ENCODE data around the gene KLHL35.
"Not testable (repeated sequence)": the region's sequence is repeated elsewhere in the genome, so short reads cannot be mapped to it uniquely, and the experiment has no call there.

The KLHL35 gene

DNA sequence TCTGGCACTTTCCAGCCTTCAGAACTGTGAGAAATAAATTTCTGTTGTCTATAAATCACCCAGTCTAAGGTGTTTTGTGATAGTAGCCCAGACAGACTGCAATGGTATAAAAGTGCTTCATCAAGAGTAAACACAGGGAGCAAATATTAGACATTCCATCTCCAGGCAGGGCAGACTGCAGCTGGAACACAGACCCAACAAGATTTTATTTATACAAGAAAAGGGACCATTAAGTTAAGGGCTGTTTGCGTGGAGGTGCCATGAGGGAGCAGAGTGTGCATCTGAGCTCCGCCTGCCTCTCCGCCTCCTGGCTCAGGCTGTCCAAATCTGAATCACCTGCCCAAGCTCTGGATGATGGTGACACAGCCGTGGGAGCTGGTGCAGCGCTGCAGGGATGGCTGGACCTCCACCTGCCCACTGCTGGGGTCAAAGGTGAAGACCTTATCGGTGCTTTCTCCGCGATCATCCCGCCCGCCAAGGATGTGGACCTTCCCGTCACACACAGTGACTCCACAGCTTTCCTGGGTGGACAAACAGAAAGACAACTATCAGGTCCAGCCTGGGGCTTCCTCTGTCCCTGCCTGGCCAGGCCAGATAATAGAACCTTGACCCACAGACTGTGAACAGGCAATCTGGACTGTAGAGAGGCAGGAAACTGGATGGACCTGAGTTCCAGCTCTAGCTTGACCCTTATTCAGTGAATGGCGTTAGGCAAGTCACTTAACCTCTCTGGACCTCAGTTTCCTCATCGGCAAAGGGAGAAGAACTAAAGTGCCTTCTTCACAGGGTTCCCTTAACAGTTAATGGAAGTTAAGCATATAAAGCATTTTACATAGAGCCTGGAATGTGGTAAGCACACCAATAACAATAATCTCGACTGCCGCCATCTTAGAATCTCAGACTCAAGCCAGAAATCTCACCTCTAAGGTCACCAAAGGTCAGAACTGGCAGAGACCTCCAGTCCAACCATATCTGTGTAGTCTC, 10.5 kb downstream of the KLHL35 start:
- DNase-seq (ENCODE audit: low spot score): no peak

DNA sequence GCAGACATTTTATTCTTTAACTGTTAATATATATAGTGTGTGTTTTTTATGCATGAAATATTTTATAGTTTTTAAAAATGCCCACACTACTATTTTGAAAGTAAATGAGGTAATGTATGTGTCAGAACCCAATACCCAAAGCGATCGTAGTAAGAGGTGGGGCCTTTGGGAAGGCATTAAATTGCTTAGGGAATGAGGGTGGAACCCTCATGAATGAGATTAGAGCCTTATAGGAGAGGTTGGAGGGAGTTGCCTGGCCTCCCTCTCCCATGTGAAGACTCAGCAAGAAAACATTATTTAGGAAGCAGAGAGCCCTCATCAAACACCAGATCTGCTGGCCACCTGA, 11.1 kb downstream of the KLHL35 start:
- no peak for DNase-seq (ENCODE audit: low spot score)

DNA sequence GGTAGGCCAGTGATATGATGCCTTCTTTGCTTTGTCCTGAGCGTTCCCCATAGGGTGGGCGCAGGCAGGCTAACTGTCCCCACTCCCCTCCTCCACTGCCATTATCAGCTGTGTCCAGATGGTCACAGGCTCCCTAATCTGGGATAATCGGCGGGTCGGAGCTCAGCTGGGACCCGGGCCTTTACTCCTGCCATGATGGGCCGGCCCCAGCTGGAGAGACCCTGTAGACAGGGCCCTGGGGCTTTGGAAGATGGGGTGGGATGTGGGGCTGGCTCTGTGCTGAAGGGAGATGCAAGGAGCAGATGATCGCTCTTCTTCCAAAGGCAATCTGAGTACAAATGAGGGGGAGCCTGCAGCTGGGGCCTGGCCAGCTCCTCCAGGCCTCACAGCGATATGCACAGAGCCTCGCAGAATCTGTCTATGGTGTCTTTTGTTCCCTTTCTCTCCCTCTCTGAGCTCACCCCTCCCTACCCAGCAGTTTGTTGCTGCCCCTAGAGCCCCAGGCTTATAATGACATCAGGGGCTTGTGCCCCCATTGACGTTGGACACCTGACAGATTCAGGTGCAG, 11.9 kb downstream of the KLHL35 start:
- peak; percentile 79 for DNase-seq (ENCODE audit: low spot score)

DNA sequence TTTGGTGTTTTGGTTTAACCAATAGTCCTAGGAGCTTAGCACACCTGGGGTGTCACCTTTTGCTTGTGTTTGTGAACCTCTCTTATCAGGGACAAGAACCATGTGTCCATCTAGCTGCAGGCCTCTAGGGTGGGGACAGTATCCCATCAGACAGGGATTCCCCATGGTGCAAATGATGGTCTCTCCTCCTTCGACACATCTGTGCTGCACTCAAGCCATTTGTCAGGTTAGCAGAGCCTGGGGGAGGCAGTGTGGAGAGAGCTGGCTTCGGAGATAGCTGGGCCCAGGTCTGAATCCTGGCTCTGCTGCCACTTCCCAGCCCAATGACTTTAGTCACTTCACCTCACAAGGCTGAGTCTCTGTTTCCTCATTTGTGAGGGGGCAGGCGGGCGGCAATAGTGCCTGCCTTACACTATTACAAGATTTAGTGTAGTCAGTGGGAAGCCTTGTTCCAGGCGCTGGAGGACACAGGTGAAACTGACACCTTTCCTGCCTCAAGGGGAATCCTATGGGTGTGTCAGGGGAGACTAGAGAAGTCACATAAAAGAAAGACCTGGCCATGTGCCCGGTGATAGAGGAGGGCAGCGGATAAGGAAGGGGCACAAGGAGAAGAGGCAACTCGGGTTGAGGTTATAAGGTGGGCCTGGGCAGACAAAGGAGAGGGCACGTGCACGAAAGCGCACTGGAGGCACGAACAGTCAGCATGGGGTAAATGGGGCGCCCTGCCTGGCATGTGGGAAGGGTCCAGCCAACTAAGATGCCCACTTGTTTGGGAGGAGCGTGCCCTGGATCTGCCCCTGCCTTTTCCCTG, 12.6 kb downstream of the KLHL35 start:
- DNase-seq (ENCODE audit: low spot score): no peak

DNA sequence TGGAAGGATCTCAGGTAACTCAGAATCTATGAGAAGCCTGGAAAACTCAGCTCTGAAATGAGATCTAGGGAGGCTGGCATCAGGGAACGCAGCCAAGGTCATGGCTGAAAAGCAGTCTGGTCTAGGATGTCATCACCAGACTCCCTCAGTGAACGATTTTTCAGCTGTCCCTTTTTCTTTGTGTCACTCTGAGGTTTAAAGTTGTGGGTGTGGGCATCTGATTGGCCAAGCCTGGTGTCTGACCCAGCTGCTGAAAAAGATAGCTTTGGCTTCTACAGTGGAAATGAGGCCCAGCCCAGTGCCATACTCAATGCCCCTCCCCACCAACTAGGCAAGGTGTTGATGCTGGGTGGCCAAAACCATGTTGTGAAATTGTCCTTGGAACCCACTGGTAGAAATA, 19.1 kb downstream of the KLHL35 start:
- DNase-seq (ENCODE audit: low spot score): no peak

DNA sequence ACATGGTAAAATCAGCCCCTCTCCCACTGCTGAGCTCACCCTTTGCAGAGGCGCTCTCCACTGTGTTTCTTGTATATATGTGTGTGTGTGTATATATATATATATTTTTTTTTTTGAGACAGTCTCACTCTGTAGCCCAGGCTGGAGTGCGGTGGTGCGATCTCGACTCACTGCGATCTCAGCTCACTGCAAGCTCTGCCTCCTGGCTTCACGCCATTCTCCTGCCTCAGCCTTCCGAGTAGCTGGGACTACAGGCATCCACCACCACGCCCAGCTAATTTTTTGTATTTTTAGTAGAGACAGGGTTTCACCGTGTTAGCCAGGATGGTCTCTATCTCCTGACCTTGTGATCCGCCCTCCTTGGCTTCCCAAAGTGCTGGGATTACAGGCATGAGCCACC, 19.9 kb downstream of the KLHL35 start:
- not testable (repeated sequence) for DNase-seq (ENCODE audit: low spot score)

DNA sequence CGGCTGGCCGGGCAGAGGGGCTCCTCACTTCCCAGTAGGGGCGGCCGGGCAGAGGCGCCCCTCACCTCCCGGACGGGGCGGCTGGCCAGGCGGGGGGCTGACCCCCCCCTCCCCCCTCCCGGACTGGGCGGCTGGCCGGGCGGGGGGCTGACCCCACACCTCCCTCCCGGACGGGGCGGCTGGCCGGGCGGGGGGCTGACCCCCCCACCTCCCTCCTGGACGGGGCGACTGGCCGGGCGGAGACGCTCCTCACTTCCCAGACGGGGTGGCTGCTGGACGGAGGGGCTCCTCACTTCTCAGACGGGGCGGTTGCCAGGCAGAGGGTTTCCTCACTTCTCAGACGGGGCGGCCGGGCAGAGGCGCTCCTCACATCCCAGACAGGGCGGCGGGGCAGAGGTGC, 23.0 kb downstream of the KLHL35 start:
- not testable (repeated sequence) for DNase-seq (ENCODE audit: low spot score)

DNA sequence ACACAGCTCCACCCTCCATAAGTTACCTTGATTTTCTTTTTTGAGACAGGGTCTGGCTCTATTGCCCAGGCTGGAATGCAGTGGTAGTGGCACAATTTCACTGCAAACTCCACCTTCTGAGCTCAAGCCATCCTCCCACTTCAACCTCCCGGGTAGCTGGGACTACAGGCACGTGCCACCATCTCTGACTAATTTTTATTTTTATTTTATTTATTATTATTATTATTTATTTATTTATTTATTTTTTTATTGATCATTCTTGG, 24.1 kb downstream of the KLHL35 start:
- DNase-seq (ENCODE audit: low spot score): no peak

DNA sequence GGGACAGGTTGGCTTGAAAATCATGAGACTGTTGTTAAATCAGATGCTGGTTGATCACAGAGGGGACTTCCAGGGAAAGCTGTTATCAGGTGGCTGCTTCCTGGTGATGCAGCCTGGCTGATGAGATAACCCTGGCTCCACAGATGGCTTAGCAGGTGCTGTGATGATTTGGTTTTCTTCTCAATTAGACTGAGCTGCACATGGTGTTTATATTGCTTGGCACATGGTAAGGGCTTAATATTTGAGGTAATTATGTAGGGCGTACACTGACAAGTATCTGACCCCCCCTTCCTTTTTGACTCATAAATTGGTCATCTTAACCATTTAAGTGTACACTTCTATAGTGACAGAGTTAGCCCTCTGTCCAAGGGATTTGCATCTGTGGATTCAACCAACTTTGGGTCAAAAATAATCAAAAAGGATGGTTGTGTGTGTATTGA, 26.6 kb downstream of the KLHL35 start:
- DNase-seq (ENCODE audit: low spot score): peak; percentile 57

DNA sequence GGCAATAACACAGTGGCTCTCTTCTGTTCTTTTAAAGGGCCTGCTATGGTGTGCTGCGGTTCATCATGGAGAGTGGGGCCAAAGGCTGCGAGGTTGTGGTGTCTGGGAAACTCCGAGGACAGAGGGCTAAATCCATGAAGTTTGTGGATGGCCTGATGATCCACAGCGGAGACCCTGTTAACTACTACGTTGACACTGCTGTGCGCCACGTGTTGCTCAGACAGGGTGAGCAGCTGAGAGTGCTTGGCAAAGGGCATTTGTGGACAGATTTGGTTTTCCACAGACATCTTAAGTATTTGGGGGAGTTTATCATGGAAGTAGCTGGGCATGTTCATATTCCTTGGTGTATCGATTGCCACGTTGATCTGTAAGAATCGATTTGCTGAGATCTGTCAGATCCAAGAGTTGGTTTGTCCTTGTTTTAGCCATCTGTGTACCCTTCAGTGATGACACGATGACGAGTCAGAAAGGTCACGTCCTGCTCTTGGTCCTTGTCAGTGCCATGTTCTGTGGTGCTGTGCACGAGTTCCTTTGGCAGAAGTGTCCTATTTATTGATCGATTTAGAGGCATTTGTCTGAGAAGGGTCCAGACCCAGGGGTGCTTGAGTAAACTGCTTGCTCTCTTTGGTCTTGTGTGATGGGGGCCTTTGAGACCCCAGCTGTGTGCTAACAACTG, 28.9 kb downstream of the KLHL35 start:
- DNase-seq (ENCODE audit: low spot score): no peak

DNA sequence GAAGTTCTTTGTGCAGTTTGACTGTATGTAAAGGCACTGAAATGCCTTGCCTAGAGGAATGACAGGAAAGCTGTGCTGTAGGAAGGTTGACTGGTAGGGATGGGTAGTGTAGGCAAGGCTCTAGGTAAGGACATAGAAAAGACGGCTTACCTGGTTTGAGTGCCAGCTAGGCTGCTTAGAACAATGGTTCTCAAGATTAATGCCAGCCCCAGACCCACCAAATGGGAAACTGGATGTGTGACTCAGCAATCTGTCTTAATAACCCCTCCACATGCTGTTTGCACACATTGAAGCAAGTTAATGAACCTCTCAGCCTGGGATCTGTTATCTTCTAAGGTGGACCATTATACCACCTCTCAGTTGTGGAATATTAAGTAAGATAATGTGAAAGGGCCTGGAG, 30.0 kb downstream of the KLHL35 start:
- DNase-seq (ENCODE audit: low spot score): no peak

DNA sequence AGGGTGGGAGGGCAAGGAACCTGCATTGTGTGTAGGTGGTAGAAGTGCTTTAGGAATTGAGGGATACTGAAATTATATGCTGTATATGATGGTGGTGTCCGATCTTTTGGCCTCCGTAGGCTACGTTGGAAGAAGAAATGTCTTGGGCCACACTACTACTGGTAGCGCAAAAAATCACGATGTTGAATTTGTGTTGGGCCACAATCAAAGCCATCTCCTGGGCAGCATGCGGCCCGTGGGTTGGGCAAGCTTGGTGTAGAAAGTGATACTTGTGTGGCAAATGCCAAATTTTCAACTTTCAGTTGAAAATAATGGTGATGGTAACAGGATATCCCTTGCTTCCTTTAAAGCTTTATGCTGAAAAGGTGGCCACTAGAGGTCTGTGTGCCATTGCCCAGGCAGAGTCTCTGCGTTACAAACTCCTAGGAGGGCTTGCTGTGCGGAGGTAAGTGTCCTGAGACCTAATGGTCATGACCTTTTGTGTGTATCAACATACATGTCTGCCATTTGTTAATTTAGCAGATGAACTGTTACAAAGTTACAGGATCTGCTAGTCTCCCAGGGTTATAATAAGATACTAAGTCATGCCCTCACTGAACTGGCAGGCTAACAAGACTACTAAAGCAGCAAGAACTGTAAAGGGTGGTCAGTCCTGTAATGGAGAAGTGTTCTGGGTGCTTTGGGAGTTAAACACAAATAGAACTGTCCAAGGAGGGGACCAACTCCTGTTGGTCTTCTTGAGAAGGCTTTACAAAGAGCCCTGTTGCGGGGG, 30.8 kb downstream of the KLHL35 start:
- DNase-seq (ENCODE audit: low spot score): no peak

DNA sequence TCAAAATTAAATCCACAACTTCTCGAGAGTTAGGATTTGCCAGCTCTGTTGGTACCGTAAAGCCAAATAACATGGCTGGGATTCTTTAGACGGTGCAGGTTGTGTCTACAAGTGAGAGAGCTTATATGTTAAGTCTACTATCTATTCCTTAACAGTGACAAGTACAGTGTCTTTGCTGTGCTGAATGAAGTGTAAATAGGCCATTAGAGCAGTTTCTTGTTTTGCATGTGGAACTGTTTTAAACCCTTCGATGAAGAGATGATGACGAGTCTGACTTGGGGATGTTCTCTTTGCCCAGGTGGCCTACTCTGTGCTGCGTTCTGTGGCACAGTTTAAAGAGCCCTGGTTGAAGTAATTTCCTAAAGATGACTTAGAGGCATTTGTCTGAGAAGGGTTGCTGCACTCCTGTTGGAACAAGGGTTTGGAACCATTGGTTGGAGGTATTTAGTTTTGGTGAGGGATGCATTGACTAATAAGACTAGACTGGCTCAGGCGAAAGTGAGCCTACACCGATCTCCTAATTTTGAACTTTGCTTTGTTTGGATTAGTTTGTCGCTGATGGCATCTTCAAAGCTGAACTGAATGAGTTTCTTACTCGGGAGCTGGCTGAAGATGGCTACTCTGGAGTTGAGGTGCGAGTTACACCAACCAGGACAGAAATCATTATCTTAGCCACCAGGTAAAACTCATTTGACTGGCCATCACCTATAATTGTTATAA, 32.7 kb downstream of the KLHL35 start:
- DNase-seq (ENCODE audit: low spot score): no peak

DNA sequence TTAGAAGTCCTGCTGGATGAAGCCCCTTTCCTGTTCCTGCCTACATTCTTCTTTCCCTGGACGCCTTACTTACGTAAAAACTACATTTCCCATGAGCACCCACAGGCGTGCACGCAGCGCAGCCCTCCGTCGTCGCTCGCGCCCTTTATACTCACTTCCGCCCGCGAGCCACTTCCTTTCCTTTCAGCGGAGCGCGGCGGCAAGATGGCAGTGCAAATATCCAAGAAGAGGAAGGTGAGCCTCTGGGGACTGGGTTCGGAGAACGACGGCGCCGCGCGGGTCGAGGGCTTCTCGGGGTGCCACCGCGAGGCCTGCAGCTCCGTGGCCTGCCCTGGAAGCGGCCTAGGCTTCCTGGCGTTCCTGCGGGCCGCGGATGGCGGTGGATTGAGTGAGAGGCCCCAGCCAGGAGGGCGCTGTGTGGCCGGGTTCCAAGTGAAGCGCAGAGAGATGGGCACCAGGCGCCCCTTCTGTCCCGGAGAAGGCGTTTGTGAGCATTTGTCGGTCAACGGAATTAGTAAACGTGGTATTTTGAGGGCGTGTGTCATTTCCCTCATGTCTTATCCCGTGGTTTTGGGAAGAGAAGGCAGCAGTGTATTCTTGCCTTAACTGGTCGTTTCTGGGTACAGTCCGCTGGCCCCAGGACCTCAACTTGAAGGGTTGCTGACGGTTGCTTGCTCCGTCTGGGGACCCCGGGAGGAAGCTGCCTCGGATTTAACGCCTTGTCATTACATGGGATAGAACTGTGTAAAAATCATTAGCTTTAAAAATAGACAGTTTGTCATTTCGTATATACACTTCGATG, 33.5 kb downstream of the KLHL35 start, which contains the start of gene RPS3:
TSS of gene RPS3 (plus strand) at position 175 of the 802 bp plus-strand sequence. CDS start at position 205, 30 bp downstream.
- peak; percentile 97 for DNase-seq (ENCODE audit: low spot score)

DNA sequence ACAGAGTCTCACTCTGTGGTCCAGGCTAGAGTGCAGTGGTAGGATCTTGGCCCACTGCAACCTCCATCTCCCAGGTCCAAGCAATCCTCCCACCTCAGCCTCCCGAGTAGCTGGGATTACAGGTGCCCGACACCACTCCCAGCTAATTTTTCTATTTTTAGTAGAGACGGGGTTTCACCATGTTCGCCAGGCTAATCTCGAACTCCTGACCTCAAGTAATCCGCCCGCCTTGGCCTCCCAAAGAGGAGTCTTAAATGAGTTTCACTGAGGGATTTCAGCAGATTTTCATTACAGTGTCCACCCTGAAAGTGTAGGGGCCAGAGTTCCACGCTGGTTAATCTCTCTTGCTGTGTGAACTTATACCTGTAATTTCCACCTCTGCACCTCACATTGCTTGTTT, 34.1 kb downstream of the KLHL35 start:
- DNase-seq (ENCODE audit: low spot score): no peak

DNA sequence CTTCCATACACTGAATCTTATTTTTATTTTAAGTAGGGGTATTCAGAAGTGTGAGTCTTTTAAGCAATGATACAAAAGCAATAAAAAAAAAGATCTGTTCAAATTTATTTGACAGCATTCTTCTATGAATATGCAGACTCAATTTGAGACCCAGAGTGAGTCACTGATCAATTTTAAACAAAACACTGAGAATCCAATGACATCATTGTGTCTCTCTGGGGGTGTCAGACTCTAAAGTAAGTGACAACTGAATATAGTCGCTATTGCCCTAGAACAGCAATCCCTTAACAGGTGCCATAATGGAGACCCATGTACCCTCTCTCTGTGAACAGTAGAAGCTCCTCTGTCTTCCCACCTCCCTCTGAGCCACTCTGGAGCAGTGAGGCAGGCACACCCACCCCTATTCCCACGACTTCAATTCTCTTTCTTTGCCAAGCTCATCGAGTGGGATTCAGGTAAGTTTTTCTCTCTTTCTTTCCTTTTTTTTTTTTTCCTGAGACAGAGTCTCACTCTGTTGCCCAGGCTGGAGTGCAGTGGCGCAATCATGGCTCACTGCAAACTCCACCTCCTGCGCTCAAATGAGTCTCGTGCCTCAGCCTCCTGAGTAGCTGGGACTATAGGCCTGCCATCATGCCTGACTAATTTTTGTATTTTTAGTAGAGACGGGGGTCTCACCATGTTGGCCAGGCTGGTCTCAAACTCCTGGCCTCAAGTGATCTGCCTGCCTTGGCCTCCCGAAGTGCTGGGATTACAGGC, 38.7 kb downstream of the KLHL35 start:
- no peak for DNase-seq (ENCODE audit: low spot score)

DNA sequence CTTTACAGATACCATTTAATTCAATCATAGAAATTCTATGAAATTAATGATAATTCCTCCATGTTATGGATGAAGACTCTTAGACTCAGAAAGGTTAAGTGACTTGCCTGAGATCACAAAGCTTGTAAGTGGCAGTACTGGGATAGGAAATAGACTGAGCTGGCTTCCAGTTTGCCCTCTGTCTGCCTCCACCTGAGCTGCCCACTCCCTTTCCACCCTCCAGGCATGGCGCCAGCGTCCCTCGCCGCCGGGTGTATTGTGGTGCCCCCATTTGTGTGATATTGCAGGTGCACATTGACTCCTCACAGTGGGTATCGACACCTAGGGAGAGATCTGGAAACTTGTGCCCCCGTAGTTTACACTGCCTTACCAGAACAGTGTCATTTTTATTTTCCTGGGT, 43.1 kb downstream of the KLHL35 start:
- no peak for DNase-seq (ENCODE audit: low spot score)

DNA sequence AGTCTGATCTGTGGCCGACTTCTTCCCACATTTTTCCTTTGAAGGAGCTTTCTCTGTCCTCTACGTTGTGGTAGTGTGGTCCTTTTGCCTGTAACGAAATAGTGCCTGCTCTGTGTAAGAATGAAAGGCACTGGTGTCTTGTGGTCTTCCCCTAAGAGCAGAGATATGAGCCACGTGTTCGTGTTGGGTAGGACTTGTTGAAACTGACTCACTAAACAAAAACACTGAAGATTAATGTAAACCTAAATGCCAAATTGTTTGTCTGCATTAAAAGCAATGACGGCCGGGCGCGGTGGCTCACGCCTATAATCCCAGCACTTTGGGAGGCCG, 43.8 kb downstream of the KLHL35 start:
- no peak for DNase-seq (ENCODE audit: low spot score)

All from Ammon's horn (tissue), 1 donor.